HG03520 (cell line): ENCODE measurements around the gene HOXA3.

ENCODE experiments used
- ATAC-seq: cut with Tn5 transposase; IDR thresholded peaks from one replicate; pipeline ENCODE4 v1.9.1; 2021; ENCODE audit warnings: mild to moderate bottlenecking, moderate library complexity; ENCODE audit not compliant: unreplicated experiment

Gene HOXA3

DNA sequence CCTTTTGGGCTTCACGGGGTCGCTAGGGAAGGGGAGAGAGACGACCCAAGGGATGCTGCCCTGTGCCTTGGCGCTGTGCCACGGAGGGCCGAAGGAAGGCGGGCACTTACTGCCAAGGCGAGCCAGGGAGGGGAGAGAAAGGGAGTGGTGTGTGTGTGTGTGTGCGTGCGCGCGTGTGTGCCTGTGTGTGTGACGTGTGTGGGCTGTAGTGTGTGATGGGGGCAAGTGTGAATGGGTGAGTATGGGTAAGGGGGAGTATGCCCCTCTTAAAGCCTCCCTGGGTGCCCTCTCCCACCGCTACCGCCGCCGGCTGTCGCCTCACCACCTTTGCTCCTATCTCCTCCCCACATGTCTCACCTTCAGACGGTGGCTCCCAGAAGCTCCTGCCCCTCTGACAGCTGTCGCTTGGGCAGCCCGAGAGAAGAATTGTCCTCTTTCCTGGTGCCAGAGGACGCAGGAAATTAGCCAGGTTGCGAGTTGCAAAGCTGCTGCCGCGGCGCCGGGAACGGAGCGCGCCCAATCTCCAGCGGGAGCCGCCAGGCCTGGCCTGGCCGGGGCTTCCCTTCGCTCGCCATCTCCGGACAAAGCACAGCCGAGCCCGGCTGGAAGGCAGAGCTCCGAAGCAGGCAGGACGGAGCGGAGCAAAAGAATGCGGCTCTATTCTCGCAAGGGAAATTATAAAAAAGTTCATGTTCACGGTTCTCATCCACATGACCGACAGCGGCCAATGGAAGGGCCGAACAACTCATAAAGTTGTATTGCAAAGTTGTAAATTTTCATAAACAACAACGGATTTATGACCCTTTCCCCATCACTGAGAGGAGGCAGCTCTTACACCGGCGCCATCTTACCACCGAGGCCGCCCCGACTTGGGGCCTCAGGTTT, at the start of gene HOXA3:
Gene HOXA3, minus strand, starts transcription at position 653 of the 885 bp plus-strand sequence. CDS start 41,943 bp downstream, outside the sequence.
- ATAC-seq = no peak

DNA sequence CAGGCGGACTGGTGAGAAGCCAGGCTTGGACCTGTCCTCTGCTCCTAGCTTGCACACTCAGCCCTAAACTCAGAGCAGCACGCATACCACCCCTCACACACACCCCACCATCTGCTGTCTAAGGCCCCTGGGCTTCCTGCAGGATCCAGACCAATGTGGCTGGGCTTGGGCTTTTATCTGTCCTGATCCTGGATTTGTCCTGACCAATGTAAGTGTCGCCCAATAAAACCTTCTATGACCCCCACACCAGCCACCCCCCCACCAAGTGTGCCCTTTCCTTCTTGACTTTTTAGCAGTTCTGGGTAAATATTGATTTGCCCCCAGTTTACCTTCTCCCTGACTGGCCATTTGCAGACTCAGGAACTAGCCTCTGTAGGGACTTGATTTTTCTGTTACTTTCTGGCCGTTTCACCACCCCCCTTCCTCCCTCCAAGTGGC, 49.2 kb upstream of the HOXA3 start:
- ATAC-seq = no peak

DNA sequence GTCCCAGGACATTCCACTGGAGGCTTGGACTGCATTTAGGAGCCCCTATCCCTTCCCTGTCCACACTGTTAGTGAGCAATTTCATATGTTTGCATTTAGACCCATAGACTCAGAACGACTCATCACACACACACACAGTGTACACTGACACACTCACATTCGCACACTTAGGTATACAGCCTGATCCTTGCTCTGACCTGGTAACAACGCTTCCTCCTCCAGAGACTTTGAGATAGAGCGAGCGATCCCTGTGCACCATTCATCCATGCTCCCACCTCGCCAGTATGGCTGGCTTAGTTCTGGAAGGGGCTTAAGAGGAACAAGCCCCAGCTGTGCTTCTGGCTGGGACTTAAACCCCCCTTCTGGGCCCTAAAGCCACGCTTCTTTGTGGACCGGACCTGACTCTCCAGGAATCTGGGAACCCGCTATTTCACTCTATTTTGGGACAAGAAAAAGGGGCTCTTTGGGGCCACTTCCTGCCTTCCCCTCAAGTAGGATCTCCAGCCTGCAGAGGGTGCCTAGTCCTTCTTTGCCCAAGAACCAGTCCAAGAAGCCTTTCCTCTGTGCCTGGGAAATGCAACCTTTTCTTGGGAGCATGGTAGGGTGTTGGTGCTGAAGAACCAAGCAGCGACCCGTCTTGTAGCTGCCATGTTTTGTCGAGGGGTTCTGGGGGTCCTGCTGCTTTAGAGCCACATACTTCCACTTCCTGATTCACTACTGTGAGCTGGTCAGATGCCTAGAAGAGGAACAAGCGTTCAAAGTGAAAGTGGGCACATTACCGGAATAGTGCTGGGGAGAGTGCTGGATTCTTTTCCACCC, 48.6 kb upstream of the HOXA3 start:
- ATAC-seq = no peak

DNA sequence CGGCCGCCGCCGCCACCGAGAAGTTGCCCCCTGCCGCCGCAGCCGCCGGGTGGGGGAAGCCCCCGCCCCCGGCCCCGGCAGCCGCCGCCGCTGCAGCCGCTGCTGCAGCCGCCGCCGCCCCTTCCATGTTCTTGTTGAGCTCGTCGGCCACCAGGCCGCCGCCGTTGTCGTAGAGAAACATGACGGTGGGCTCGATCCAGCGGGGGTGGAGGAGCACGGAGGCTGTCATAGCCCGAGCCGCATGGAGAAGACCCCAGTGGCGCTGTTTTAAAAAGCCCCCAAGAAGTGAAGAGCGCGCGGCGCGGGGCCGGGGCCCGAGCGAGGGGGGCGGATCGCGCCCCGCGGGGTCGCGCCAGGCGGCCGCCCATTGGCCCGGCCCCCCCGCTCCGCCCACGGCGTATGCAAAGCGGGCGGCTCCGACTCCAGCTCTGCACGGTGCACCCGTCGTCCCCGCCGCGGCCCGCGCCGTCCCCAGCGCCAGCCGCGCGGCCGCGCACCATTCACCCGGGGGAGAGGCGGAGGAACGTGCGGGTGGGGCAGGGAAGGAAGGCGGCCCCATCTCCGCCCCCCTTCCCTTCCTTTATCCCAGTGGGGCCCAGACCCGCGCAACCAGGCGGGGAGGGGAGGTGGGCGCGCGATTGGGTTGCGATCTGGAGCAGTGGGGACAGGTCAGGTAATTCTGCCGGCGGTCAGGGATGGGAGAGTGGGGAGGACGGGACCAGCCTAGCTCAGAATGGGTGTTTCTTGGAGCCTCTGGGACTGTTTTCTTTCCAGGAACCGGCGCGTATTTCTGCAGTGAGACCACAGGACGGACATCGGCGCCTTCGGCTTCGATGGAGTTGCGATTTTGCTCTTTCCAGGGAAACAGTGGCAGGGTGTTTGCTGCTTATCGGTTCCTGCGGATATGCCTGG, 47.7 kb upstream of the HOXA3 start, which contains the start of gene HOXA13:
Gene HOXA13, minus strand, starts transcription at position 243 of the 912 bp plus-strand sequence. Its CDS starts 14 bp downstream, at position 229.
- no peak for ATAC-seq

DNA sequence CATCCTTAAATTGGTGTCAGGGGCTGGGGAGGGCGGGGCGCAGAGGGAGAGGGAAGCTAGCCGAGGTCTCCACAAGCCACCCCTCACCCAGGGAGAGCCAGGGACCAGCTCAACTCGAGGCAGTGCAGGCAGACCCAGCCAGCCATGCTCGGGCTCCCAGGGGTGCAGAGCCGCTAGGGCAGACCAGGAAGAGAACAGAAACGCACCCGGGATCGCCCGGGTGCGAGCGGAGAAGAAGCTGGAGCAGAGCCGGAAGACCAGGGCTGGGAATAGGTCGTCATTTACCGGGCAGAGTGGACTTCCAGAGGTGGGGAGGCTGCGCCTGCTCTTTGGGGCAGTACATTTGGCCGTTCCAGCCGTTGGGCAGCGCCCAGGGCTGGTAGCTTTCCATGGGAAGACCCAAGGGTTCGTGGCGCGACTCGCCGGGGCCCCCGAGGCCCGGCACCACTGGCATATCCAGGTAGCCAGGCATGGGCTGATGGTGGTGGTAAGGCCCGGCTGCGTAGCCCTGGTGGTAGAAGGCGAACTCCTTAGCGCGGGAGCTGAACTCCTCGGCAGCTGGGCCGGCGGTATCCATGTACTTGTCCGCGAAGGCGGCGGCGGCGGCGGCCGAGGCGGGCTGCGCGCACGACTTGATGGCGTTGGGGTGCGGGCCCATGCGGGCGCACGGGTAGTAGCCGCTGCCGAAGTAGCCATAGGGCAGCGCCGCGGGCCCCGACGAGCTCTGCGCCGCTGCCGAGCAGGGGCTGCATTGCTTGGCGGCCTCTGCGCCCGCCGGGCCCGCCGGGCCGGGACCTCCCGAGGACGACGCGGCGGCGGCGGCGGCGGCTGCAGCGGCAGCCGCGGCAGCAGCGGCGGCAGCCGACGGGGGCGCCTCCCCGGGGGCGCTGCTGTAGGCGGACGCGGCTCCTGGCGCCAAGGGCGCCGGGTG, 46.8 kb upstream of the HOXA3 start:
- ATAC-seq = no peak

DNA sequence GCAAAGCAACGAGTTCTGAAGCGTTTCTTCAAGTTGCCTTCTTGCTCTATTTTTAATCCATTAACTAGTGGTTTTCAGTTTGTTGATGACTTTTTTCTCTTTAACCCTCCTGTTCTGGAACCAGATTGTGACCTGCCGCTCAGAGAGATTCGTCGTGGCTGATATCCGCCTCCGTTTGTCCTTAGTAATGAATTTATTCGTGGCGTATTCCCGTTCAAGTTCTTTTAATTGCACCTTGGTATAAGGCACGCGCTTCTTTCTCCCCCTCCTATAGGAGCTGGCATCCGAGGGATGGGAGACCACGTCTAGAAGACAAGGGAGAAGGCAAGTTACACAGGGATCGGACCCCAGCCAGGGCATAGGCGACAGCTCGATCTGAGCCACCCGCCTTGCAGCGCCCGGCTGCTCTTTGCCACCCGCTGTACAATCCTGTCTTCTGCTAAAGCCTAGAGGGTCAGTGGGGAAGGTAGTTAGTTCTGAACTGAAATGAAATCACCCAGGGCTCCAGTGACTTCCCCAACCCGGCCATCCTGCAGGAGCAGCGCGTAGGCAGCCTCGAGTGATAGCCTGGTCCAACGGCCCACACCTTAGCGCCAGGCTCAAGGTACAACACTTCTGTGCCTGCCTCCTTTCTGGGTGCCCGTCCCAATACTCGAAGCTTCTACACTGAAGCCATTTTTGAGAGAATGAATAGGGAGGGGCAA, 45.9 kb upstream of the HOXA3 start:
- ATAC-seq = no peak

DNA sequence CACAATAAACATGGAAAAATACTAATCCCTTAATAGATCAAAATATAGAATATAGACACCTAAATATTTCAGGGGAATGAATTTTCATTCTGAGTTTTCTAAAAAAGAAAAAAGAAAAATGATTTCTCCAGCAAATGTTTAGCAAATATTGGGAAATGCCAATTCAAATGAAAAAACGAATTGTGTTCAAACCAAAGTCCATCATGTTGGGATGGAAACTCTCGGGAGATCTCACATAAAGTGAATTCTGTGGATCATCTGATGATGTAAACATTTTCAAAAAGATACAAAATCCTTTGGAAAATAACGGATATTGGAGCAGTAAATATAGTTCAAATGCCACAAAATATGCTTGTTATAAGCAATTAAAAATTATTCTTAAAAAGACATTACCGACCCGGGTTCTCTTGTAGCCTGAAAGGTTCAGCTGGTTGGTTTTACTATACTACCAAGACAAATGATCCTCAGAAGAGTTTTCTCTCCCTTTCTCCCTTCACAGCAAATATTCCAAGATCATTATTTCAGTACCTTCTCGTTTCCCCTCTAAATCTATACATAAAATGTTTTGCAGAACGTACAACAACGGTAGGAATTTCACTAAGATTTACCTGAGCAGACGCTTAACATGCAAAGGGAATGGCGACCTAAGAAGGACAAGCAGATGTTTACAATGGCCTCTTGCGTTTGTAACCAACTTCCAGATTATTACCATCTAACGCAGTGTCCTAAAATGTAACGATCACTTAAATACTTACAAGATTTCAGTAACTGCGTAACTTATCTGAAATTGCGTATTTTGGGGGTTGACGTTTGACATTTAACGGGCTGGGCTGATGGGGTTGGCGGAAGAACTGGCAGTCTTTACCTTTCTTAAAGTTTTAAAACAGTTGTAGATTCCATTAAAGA, 45.0 kb upstream of the HOXA3 start:
- no peak for ATAC-seq

DNA sequence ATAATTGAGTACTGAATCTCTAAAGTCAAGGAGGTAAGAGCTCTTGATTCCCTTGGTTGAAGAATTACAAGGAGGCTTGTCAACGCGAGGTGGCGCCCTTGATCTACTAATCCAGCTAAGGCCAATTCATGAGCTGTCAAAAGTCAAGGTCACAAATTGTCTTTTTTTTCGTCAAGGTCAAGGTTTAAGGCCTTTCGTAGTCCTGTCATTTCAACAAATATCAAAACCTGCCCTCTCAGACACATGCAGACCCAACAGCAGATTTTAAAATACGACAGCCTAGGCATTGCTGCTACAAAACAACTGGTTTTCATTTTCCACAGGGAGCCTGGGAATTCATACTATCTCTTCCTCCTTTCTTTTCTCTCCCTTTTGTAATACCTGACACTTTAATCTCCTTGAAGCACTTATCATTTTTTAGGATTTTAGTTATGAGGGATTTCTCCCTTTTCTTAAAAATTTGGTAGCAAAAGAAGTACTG, 43.9 kb upstream of the HOXA3 start:
- no peak for ATAC-seq

DNA sequence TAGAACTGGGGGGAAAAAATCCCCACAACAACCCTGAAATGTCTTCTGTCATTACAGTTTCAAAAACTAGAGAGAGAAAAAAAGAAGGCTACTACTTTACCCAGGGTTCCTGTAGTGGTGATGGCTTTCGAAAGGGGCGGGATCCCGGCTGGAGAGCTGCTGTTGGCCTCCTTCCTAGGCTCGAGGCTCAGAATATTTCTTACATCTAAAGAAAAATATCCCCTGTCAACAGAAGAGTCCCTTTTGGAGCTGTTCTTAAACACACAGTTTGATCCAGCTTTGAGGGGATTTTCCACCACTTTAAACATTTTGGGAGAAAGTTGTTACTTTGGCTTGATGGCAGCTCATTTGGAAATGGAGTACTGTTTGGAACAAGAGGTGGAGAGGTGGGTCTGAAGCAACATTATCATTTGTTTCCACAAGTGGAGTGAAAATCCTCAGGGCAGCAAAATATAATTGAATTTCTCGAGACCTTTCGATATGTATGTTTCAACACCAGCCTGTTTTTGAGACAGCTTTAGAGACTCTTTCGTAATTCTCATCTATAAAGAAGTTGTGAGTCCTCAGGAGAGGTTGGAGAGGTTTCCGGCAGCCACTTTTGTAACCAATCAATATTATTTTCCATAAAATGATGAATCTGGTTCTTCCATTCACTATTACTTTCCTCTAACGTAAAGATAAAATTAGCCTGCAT, 42.5 kb upstream of the HOXA3 start:
- no peak for ATAC-seq

DNA sequence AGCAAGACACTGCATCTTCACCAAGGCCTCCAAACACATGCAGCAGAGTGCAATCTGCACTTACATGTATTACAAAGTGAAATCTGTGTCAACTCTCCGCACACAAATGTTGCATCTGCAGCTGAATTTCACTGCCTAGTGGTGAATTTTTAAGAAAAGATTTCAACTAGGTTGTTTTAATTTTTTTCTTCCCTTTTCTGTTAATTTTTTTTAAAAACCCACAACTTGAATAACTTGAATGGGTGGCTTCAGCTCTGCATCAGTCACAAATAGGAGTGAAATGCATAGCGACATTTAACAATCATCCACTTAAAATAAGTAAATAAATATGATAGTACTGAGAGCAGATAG, 41.6 kb upstream of the HOXA3 start:
- no peak for ATAC-seq

DNA sequence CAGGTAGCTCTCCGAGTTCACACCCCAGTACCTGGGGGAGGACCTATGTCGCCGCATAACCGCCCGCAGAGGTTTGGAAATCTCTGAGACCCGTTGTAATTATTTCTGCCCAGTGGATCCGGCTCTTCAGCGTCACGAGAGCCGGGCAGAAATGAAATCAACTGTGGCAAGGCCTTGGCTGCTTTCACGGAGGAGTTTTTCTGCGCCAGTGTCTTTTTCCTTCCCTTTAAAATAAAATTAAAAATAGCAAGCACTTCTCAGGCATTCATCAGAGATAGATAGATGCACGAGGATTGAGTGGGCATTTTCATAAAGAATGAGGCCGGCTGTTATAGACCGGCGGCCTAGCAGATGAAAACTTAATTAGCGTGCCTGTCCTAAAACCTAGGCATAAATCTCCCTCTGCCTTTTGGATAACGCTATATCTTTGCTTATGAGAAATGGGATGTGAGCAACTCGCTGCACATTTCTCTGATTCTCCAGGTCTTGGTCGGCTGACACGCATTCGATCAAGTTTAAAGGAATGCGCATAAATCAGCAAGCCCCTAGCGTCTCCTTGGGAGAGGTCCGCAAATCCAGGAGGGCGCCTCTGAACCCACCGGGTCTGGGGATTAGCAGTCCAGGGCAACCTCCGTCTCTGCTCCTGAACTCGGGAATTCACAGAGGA, 41.1 kb upstream of the HOXA3 start:
- ATAC-seq = no peak

DNA sequence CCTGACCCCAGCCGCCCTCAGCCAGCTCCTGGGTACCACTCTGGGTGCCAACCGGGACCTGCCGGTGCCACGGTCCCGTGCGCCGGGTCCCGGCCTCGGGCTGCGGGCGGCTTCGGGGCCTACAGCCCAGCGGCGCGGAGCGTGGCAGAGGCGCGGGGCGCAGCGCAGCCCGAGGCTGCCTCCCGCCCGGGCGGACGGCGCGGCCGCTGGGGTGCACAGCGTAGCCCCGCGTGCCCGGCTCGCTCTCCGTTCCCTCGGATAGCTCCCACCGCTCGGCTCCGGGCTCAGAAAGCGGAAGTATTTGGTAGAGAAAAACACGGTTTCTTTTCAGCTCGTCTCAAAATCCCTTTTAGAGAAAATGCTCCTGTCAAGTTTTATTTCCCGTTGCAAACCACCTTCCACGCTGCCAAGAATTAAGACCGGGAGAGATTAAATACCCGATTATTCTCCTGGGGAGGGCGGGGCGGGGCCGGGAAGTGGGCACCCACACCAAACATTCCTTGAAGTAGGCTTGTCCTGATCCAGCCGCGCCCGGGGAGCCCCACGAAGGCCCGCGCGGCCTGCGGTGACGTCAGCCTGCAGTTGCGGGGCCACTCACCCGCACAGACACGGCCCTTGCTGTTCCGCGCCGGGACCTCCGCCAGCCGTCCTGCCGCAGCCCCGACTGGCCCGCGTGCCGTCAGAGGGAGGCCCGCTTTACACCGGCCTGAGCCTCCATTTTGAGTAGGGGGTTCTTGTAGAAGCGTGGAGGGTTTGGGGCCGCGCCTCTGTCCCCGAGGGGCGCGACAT, 40.4 kb upstream of the HOXA3 start:
- ATAC-seq = no peak

DNA sequence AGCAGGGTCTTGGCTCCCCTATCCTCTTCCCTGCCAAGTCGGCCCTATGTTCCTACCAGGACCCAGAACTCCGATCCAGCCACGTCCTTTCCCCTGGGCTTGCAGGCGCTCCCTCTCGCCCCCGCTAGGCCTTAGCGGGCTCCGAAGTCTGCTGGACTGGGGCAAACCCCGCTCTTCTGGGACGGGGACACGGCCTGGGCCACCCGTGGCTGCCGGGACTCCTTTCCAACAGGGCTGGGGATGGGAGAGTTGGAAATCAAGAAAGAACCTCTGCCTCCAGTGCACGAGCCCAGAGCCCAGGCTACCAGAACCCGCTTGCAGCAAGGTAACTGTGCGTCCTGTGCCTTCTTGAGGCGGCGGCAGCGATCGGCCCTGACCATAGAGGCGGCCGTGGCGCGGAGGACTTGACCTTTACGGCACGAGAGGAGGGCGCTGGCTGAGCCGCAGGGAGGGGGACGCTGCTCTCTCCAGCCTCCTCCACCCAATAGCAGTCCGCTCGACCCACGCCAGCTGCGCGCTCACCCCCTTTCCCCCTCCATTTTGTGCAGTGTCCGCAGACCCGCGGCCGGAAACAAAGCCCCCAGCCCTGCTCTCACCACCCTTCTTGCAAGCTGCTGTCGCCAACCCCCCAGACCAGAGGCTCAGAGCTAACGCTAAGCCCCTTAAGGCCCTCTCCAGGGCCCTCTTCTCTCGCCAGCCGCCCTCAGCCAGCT, 39.6 kb upstream of the HOXA3 start:
- no peak for ATAC-seq

DNA sequence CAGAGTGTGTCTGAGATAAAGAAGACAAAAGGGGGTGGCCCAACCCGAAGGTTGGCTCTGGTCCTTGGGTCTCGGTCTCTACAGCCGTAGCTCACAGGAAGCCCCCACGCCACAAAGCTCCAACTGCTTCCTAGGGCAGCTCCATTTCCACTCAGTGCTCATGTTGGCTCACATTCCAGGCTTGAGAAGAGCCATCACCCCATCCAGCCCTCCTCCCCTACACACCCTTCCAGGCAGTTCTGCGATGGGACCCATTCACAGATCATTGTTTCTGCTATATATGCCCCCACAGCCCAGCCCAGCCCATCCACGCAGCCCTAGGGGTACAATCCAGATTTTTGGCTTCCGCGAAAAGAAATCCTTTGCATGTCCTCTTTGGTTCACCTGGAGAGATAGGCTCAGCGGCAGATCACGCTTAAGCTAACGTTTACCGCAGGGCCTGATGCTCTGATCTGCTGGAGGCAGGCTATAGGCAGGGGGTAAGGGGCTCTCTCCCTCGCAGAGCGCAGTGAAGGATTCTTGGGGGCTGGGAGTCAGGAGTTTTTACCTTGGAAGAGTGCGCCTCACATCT, 38.9 kb upstream of the HOXA3 start:
- ATAC-seq = no peak
